Right atrium auricular region (tissue), 2 donors: ENCODE results near the gene TTC22. TPM values are rescaled to one million over a fixed set of nuclear protein-coding genes. Genes with fewer than 3 reads are reported as not detected.

ENCODE experiments used
- total RNA-seq, 2 donors: library from RNA; depleted of rRNA; stranded (reverse); fragments of >200 nt; gene quantifications; one replicate each; pipeline ENCODE4 v1.1.0, GENCODE V29; 2016

TTC22 gene
- total RNA-seq, 2 donors from 2014 or later, result 0.43 to 0.70 TPM

Other genes with a start within 250 kb of the TTC22 start
- gene FAM151A, start 177.8 kb downstream of the TTC22 start, total RNA-seq, result under 1 TPM in 1 of 2 donors, not detected in 1; 0.63 TPM
- gene MROH7, start 159.5 kb downstream of the TTC22 start, total RNA-seq, result 1 to 10 TPM; 5.5 to 6.9 TPM
- gene TTC4, start 85.5 kb downstream of the TTC22 start, total RNA-seq, result 10 to 100 TPM in 1 of 2 donors, 1 to 10 TPM in 1; 9.8 to 10.3 TPM
- gene PARS2, start 36.8 kb downstream of the TTC22 start, total RNA-seq, result 1 to 10 TPM; 3.9 to 4.0 TPM
- gene DHCR24, start 85.9 kb upstream of the TTC22 start, total RNA-seq, result 10 to 100 TPM; 13.4 to 20.4 TPM
- not detected for gene TMEM61, start 179.3 kb upstream of the TTC22 start, total RNA-seq
- gene BSND, start 197.6 kb upstream of the TTC22 start, total RNA-seq, result not detected
- gene PCSK9, start 238.2 kb upstream of the TTC22 start, total RNA-seq, result under 1 TPM in 1 of 2 donors, not detected in 1; 0.47 TPM